ENCODE data around the gene FAM32A.

The FAM32A gene

DNA sequence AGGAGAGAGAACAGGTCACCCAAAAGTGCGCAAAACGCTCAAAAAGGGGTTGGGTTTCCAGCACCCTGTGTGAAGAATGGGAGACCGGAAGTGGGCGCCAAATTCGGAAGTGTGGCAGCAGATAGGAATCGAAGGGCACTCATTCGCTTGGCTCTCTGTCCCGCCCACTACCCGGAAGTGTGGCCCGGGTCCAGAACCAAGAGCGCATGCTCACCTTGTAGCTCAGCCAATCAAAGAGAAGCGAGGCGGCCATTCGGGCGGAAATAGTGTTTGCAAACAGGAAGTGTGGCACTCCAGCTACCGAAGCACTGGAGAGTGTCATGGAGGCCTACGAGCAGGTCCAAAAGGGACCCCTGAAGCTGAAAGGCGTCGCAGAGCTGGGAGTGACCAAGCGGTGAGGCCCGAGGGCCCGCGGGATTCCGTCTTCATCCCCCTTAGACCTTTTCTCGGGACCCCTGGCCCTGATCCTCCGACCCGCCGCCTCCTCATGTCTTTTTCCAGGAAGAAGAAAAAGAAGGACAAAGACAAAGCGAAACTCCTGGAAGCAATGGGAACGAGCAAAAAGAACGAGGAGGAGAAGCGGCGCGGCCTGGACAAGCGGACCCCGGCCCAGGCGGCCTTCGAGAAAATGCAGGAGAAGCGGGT is at the start of gene FAM32A:
TSS of gene FAM32A (plus strand) at position 288 of the 645 bp plus-strand sequence. CDS start at position 321, 33 bp downstream.
- peak; percentile 99 to 100 for DNase-seq

DNA sequence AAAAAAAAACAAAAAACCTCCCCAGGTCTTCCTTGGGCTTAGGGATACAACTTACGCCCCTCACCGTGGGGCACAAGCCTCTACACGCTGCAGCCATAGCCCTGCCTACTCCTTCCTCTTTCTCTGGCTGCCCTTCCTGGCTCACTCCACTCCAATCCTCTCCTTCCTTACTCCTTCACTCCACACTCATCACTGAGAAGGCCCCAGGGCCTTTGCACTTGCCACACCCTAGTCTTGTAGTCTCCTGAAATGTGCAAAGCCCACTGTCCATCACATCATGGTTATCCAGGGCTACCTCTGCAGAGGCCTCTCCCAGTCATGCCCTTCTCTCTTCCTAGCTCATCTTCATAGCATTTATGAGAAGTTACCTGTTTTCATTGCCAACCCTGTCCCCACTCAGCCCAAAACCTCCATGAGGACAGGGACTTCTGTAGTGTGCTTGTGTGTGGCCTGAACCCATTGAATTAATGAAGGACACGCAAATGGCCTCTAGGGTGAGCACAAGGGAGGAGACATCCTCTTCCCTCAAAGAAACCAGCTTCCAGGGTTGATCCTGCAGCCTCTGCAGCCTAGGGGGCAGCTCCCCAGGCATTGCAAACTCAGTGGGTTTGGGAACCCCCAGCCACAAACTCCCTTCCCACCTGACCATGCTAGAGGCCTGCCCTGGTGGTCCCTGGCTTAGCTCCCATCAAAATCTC is 49.6 kb upstream of the FAM32A start:
- no peak for DNase-seq

DNA sequence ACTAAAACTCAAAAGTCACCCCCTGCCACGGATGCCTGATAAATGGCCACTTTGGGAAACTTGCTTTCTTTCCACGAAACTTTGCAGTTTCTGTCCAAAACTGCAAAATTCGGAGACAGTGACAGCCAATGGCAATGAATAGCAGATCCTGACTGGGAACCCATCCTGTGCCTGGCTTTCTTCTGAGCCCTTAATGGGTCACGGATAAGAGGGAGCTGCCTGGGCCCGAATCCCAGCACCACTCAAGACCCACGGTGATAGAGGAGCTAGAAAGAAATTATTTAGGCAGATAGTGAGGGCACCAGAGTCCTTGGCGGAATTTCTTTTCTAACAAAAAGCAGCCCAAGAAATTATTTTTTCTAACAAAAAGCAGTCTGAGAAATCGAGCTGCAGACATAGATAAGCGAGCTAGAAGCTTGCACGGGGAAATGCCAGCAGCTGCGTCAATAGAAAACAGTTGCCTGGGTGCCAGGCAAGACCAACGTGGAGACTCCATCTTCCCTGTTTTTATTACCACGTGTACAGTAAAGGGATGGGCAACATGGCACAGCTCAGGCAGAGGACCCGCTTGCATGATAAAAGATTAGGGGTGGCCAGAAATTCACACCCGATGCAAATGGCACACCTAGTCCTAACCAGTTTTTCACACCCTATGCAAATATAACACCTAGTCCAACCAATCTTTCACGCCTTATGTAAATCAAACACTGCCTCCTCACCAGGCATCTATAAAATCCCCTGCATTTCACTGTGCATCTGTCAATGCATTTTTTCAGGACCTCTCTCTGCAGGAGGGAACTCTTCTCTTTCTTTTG is 48.8 kb upstream of the FAM32A start:
- DNase-seq, result no peak

DNA sequence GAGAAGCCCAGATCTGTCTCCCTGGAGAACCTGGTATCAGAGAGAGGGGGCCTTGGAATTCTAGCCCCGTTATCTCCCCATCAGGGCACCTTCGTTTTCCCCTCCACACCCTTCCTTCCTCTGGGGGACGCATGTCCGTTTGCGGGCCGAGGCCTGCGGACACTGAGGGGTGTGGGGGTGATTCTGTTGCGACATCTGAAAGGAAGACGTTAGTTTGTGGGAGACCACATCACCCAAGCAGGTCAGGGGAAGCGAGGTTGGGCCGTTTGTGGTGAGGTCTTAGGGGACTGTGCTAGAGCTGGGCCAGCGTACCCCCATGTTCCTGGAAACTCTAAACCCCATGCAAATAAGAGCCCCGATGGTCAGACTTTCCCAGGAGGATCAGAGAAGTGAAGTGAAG is 45.5 kb upstream of the FAM32A start:
- DNase-seq, result no peak

DNA sequence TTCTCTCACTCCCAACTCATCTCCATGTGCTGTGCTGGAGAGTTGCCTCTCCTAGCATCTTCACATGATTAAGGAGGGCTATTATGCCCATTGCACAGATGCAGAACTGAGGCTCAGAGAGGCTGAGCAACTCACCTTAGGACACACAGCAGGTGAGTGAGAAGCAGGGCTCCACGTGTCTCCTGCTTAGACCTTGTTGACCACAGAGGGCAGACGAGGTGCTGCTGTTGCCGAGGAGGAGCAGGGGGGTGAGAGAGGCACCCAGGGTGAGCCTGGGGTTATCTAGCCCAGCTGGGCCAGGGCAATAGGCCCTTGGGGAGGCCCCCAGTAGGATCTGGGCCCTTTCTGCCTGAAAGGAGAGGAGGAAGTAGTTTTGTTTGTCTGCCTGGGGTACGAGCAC is 44.2 kb upstream of the FAM32A start:
- DNase-seq, result peak in 1 of 2 donors; percentile 76

DNA sequence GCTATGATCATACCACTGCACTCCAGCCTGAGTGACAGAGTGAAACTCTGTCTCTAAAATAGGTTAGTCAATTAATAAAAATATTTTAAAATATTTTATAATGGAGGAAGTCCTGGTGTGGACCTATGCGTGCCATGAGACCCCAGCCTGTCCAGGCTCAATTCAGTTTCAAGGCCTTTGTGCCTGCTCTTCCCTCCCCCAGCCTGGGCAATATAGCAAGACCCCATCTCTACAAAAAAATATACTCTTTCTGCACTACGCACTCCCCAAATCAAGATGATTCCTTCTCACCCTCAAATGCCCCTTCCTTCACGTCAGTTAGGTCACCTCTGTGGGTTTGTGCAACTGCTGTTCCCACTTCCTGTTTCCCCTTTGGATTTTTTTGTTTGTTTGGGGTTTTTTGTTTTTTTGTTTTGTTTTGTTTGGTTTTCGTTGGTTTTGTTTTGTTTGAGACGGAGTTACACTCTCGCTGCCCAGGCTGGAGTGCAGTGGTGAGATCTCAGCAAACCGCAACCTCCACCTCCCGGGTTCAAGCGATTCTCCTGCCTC is 43.1 kb upstream of the FAM32A start:
- no peak for DNase-seq

DNA sequence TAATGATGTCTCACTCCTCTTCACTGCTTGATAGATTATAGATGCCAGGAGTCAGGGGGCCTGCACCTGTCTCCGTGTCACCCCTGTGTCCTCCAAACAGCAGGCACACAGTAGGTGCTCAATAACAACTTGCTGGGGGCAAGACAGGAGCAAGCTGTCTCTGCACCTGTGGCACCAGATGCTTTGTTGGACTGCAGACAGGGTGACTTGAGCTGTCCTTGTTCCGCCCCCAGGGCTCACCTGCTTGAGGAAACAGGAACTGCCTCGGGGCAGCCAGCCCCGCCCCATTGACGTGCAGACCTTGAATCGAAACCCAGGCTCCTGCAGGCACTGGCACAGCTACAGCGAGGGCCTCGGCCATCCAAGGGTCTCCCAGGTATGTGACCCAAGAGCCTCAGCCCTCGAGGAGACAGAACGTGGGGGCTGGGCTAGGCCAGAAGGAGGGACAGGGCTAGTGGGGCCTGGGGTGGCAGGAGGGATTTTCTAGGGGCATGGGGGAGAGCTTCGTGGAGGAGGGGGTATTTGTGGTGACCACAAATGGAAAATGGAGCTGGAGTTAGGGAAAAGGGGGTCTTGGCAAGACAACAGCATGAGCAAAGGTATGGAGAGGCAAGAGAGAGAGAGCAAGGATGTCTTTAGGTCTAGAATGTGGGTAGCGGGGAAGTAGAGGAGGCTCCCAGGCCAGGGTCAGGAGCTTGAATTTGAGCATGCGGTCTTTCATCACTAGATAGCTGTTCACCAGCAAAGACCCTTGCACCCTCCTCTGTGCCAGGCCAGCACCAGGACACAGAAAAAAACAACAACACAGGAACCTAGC is 41.6 kb upstream of the FAM32A start, which contains the start of gene HSH2D:
TSS of gene HSH2D (plus strand) at position 287 of the 817 bp plus-strand sequence. CDS start 5,066 bp downstream, outside the sequence.
- DNase-seq, result peak; percentile 80 to 90

DNA sequence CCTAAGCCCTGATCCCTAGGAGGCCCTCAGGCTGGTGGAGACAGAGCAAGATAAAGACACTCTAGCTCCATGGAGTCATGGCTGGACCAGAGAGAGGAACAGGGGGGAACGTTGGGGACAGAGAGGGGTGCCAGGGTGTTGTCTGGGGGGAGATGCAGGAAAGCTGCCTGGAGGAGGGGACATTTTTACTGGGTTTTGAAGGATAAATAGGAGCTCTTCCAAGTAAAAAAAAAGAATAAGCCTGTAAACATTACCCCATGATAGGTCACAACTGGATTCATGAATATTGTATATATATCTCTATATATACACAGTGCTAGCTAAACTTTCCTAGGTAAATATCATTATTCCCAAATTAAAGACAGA is 41.0 kb upstream of the FAM32A start:
- DNase-seq, result no peak

DNA sequence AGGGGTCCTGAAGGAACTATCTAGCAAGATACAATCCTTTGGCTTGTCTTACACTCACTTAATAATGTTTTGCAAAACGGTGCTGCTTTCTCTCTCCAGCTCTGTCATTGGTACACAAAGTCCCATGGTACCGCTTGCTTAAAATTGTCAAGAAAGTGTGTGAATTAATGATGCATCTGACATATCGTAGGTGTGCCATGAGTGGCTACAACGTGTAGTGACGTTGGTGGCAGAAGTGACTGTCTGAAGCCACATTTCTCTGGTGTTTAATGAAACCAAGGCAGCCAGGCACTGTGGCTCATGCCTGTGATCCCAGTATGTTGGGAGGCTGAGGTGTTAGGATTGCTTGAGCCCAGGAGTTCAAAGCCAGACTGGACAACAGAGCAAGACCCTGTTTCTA is 39.1 kb upstream of the FAM32A start:
- no peak for DNase-seq

DNA sequence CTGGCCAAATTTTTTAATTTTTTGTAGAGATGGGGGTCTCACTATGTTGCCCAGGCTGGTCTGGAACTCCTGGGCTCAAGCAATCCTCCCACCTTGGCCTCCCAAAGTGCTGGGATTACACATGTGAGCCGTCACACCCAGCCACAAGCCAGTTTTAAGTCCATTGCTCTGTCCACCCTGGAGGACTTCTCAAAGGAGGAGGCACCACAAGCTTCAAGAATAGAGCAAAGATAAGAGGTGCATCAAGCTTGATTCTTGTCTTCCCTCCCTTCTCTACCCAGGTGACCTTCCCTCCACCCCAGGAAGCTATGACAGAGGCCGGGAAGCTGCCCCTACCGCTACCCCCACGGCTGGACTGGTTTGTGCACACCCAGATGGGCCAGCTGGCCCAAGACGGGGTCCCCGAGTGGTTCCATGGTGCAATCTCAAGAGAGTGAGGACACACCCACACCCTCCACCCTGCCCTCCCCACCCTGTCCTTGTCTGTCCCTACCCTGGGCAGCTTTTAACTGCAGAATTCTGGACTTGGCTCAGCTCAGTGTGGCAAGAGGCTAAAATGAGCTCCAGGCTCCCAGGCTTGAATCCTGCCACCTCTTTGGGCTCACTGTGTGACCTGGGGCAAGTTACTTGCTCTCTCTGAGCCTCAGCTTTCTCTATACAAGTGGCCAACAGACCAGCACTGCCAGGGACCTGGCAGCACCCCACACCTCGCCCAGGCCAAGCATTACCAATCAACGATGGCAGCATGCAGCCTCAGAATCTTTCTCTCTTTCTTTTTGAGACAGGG is 36.6 kb upstream of the FAM32A start:
- no peak for DNase-seq

DNA sequence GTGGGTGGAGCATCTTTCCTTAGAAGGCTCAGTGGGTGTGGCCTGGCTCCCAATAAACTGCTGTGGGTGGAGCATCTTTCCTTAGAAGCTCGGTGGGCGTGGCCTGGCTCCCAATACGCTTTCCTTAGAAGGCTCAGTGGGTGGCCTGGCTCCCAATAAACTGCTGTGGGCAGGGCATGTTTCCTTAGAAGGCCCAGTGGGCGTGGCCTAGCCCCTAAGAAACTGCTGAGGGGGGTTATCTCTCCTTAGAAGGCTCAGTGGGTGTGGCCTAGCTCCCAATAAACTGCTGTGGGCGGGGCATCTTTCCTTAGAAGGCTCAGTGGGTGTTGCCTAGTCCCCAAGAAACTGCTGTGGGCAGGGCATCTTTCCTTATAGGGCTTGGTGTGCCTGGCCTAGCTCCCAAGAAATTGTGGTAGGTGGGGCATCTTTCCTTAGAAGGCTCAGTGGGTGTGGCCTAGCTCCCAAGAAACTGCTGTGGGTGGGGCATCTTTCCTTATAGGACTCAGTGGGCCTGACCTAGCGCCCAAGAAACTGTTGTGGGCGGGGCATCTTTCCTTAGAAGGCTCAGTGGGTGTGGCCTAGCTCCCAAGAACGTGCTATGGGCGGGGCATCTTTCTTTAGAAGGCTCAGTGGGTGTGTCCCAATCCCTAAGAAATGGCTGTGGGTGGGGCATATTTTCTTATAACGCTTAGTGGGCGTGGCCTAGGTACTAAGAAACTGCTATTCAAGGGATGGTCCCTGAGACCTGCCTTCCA is 31.5 kb upstream of the FAM32A start:
- no peak for DNase-seq

DNA sequence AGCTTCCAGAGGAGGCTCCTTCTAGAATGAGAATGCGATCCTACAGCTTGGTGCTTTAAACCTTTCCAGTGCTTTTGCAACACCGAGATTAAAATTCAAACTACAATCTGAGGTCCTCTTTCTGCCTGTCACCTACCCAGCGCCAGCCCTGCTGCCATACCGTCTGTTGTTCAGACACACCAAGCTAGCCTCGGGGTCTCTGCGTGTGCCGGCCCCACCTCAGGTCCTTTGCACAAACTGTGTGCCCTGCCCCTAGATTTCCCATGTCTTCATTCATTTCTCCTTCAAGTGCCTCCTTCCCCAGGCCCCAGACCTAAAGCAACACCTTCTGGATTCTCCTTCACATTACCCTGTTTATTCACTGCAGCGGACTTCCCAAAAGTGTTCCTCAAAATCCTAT is 30.7 kb upstream of the FAM32A start:
- DNase-seq, result no peak

DNA sequence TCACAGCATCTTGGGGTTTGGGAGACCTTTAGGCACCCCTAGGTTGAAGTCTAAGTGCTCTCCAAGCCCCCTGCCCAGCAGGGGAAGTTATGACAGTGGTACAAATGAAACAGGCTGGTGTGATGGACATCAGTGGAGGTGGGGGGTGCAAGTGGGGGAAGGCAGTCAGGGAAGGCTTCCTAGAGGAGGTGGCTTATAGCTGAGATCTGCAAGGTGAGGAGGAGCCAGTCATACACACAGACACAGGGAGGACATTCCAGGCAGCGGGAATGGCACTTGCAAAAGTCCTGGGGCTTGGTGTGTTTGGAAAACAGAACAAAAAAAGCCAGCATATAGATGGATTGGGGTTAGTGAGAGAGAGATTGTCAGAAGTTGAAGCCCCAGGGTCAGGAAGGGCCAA is 30.1 kb upstream of the FAM32A start:
- DNase-seq, result no peak

DNA sequence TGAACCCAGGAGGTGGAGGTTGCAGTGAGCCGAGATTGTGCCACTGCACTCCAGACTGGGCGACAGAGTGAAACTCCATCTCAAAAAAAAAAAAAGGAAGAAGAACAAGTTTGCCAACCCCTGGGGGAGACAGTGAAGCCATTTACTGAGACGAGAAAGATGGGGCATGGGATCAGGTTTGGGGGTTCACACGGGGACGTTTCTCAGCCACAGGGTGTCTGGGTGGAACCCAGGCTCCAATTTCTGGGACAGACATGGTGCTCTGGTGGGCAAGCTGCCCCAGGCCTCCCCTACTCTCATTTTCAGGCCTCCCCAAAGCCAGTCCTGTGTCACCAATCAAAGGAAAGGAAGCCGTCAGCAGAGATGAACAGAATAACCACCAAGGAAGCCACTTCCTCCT is 28.3 kb upstream of the FAM32A start:
- DNase-seq, result no peak

DNA sequence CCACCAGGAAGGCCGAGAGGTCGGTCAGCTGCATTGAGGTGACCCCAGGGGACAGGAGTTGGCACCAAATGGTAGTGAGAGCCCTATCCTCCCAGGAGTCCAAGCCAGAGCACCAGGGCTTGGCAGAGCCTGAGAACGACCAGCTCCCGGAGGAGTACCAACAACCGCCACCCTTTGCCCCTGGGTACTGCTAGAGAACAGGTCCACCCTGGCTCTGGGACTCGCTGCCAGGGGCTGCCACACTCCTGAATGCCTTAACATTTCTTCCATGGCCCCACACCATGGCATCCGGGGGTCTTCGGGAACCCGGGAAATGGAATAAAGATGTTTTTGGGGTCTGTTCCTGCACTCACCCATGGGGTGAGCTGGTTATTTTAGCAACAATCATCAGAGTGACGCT is 27.6 kb upstream of the FAM32A start:
- no peak for DNase-seq

DNA sequence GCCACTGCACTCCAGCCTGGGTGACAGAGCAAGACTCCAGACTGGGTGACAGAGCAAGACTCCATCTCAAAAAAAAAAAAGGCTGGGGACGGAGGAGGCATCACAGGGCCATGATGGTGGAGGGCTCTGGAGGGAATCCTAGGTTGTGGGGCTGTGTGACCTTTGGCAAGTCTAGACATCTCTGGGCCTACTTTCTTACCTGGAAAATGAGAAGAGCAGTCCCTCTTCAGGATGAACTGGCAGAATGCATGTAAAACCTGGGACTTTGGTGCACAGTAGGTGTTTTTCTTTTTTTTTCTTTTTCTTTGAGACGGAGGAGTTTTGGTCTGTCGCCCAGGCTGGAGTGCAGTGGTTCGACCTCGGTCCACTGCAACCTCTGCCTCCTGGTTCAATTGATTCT is 25.6 kb upstream of the FAM32A start:
- no peak for DNase-seq

DNA sequence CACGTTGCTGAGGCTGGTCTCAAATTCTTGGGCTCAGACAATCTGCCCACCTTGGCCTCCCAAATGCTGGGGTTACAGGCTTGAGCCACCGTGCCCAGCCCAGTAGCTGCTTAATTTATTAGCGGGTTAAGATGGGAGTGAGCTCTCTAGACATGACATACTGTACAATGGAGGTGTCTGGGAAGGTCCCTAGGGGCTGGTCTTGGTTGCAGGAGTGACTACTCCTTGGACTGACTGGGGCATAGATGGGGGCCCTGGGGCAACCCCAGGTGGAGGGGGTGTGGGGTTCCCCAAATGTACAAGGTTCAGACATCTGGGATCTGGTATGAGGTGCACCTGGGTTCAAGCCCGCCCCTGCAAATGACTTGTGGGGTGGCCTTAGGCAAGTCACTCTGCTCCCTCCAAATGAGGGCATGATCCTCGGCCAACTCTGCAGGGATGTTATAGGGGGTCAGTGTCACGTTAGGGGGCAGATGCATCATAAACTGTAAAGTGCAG is 24.7 kb upstream of the FAM32A start:
- no peak for DNase-seq

DNA sequence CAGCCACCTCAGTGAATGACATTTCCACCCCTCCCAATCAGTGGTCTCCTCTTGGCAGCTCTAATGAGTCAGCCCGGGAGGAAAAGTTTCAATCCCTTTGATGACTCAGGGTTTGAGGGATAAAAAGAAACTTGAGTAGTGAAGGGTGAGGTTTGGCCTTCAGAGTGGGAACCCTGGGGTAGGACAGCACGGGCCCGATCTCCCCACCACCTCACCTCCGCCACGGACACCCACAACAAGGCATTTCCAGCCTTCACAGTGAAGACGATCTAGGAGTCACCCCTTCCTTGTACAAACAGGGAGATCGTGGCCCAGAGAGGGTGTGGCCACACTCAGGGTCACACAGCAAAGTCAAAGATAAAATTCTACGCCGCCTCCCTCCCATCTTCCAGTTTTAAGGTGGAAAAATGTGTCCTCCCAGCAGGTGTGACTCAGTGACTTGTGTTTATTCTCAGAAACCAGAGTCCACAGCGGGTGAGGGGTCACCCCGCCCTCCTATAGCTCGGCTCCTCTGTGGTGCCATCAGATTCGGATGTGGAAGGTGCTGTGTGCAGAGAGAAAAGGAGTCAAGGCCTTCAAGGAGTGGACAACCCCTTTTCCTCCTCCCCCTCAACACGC is 24.2 kb upstream of the FAM32A start:
- DNase-seq, result no peak

DNA sequence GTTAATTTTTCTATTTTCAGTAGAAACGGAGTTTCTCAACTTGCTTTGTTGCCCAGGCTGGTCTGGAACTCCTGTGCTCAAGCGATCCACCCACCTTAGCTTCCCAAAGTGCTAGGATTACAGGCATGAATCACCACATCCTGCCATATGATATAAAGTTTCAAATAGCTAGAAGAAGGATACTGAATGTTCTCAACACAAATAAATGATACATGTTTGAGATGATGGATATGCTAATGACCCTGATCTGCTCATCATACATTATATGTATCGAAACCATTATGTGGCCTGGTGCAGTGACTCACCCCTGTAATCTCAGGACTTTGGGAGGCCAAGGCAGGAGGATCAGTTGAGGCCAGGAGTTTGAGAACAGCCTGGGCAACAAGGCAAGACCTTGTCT is 23.4 kb upstream of the FAM32A start:
- DNase-seq, result no peak

DNA sequence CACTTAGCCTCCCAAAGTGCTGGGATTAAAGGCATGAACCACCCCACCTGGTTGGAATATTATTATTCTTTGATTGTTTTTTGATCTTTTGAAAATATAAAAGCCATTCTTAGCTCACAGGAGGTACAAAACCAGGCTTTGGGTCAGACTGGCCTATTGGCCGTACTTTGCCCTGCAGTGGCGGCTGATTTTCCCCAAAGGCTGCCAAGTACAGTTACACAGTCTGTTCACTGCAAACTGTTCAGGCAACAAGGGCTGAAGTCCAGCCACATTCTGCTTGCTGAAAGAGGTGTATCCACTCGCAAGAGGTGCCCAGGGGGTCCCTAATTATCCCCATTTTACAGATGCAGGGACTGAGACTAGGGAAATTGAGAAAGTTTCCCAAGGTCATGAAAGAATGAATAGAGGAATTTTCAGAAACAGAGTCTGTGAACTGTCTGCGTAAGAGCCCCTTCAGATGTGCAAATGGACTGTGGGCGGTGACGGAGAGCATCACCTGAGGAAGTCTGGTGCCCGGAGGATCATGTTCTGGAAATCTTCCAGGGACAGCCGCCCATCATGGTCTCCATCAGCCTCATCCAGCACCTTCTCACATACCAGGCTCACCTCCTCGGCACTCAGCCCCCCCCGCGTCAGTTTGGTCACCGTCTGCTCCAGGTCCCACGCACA is 20.9 kb upstream of the FAM32A start:
- no peak for DNase-seq

Measured in CD4-positive, alpha-beta T cell treated with Interleukin-4 for 1 hour (primary cell).